BE2C (cell line): Measurements from ENCODE around the gene WNK3.

ENCODE experiments used
- DNase-seq: peaks from one replicate; pipeline ENCODE4 v3.0.0-alpha.2; 2020
- H3K27me3 ChIP-seq: fragments of 250-450 bp; sonication (Bioruptor Pico); 2 replicates; pipeline ENCODE4 v1.5.1; 2020; ENCODE audit warnings: mild to moderate bottlenecking
- H3K36me3 ChIP-seq: fragments of 250-450 bp; sonication (Bioruptor Pico); 2 replicates; pipeline ENCODE4 v1.5.1; 2020; ENCODE audit warnings: mild to moderate bottlenecking
- H3K4me1 ChIP-seq: fragments of 250-450 bp; sonication (Bioruptor Pico); 2 replicates; pipeline ENCODE4 v1.5.1; 2020
- H3K4me3 ChIP-seq: 2 replicates; pipeline ENCODE4 v1.5.1; 2011; ENCODE audit warnings: low read depth, low read length
- H3K9me3 ChIP-seq: fragments of 250-450 bp; sonication (Bioruptor Pico); 2 replicates; pipeline ENCODE4 v1.5.1; 2020
- TF ChIP-seq, protein P1 (sequence below): IDR thresholded peaks from 2 replicates; pipeline ENCODE4 v1.5.1; 2012; ENCODE audit warnings: mild to moderate bottlenecking, low read depth, low read length

Gene WNK3

GRCh38 chrX:54194982-54195588 lies 162.8 kb downstream of the WNK3 start:
- Histone ChIP-seq H3K4me1 (no peaks in the 10 kb centered on the region), H3K9me3 (no peaks in the 10 kb centered on the region), H3K36me3 (no peaks in the 10 kb centered on the region), H3K4me3 (no peak overlapping the region), H3K27me3 (no peaks in the 10 kb centered on the region)
- TF ChIP-seq, protein P1, sequence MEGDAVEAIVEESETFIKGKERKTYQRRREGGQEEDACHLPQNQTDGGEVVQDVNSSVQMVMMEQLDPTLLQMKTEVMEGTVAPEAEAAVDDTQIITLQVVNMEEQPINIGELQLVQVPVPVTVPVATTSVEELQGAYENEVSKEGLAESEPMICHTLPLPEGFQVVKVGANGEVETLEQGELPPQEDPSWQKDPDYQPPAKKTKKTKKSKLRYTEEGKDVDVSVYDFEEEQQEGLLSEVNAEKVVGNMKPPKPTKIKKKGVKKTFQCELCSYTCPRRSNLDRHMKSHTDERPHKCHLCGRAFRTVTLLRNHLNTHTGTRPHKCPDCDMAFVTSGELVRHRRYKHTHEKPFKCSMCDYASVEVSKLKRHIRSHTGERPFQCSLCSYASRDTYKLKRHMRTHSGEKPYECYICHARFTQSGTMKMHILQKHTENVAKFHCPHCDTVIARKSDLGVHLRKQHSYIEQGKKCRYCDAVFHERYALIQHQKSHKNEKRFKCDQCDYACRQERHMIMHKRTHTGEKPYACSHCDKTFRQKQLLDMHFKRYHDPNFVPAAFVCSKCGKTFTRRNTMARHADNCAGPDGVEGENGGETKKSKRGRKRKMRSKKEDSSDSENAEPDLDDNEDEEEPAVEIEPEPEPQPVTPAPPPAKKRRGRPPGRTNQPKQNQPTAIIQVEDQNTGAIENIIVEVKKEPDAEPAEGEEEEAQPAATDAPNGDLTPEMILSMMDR = no peak
- no peak for DNase-seq

DNA sequence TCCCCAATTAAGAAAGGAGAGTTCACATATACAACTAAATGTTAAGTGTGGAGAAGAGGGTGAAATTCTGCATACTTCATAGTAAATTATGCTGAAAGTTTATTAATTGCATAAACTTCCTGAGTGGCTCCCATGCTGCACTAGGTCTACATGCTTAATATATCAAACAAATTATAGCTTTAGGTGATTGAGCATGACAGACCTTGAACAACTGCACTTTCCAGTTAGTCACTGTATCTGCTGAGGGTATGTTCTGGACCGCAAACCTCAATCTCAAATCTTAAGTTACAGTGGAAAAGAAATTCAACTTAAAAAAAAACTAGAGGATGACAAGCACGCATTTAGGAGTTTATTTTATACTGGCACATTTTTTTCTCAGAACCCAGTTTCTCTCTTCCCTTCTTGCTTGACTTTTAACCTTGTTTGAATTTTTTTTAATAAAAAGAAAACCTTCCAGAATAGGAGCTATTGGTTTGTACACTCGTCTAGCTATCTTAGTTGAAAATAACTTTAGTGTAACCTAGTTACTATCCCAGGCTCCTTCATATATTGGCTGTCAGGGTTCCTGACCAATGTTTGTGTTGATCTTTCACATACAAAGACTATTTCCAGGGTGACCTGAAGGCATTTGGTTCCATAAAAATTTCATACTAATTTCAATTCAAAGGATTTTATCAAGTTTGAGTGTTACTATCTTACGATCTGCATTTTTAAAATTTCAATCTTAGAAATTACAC lies 164.6 kb downstream of the WNK3 start:
- no peaks in the 10 kb centered on the region for H3K9me3 ChIP-seq
- no peak overlapping the region for H3K4me3 ChIP-seq
- H3K27me3 ChIP-seq = no peaks in the 10 kb centered on the region
- TF ChIP-seq, protein P1 = no peak
- H3K4me1 ChIP-seq = no peaks in the 10 kb centered on the region
- DNase-seq = no peak
- no peaks in the 10 kb centered on the region for H3K36me3 ChIP-seq

GRCh38 chrX:54184474-54184873 lies 173.4 kb downstream of the WNK3 start:
- Histone ChIP-seq H3K4me1 (no peaks in the 10 kb centered on the region; the same call in 1 of the 2 replicates), H3K27me3 (no peaks in the 10 kb centered on the region), H3K4me3 (no peak overlapping the region), H3K9me3 (no peaks in the 10 kb centered on the region), H3K36me3 (no peaks in the 10 kb centered on the region)
- TF ChIP-seq, protein P1 = no peak
- no peak for DNase-seq

DNA sequence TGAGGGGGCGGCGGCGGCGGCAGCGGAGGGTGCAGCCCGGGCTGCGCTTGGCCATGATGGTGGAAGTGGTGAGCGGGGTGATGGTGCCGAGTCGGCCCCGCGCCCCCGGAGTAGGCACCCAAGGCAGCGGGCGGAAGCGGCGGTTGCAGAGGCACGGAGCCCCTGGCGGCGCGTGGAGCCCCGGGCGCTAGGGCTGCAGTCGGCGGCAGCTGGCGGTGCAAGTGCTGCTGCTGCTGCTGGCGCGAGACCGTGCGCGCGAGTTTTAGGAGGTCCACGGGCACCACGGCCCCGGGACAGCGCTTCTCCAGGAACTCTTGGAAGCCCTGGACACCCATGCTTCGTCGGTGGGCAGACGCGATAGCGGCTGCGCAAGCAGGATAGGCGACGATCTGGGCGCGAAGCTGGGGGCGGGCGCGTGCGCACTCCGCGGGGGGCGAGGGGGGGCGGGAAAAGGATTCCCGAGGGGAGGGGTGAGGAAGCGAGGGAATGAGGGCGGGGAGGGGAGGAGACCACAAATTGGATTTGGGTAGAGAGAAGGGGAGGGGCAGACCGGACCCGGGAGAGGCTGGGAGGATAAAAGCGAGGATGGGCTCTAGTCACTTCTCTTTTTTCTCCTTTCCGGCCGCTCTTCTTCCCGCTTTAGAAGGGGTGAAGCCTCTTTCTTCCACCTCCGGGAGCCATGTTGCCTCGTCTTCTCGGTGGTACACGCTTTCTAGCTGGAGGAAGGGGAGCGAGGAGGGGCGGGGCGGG lies 174.8 kb downstream of the WNK3 start, which contains the start of gene FAM120C:
TSS of gene FAM120C (minus strand) at position 391 of the 750 bp plus-strand sequence. CDS start at position 335, 56 bp downstream.
- Histone ChIP-seq H3K36me3 (no peaks in the 10 kb centered on the region), H3K4me1 (no peaks in the 10 kb centered on the region; the same call in 1 of the 2 replicates), H3K4me3 (peak within 1 kb of the TSS; percentile 69), H3K27me3 (no peaks in the 10 kb centered on the region), H3K9me3 (no peaks in the 10 kb centered on the region)
- peak; percentile 77 for DNase-seq
- TF ChIP-seq, protein P1 = no peak

DNA sequence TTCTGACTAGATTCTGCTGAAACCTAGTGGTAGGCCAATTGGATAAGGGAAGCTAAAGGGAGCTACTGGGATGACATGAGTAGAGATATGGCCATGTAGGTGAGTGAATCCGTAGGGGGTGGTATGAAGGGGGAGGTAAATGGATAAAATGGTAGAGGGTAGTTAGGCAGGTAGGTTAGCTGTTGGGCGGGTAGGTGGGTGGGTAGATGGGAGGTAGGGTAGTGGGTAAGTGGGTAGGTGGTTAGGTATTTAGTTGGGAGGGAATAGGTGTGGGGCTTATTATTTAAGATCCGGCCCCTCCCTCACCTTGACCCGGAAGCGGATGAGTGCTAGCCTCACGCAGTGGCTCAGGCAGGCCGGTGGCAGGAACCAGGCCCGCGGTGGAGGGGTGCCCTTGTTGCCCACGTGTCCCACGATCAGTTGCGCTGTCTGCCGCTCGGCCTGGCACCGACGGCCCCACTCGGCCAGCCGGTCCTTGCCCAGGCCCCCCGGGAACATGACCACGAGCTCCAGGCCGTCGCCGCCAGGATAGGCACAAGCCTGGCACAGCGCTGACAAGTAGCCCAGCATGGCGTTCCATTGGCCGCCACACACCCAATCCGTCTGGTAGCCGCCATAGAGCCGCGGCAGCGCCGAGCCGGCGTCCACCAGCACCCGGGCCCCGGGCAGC lies 175.5 kb downstream of the WNK3 start:
- Histone ChIP-seq H3K27me3 (no peaks in the 10 kb centered on the region), H3K9me3 (no peaks in the 10 kb centered on the region), H3K4me1 (no peaks in the 10 kb centered on the region; the same call in 1 of the 2 replicates), H3K4me3 (peak overlapping the region; percentile 69), H3K36me3 (no peaks in the 10 kb centered on the region; the same call in 1 of the 2 replicates)
- peak; percentile 57 for DNase-seq
- TF ChIP-seq, protein P1 = no peak
